HG03139 (cell line): ENCODE results near the gene COL6A3.
"Not testable (repeated sequence)": the region's sequence is repeated elsewhere in the genome, so short reads cannot be mapped to it uniquely, and the experiment has no call there.

ENCODE experiments used
- ATAC-seq: cut with Tn5 transposase; IDR thresholded peaks from one replicate; pipeline ENCODE4 v1.9.1; 2021; ENCODE audit not compliant: unreplicated experiment

COL6A3 gene

GRCh38 chr2:237321746-237322145 lies 92.2 kb downstream of the COL6A3 start:
- no peak for ATAC-seq

GRCh38 chr2:237320801-237321560 lies 93.0 kb downstream of the COL6A3 start:
- no peak for ATAC-seq

GRCh38 chr2:237319887-237320286 lies 94.1 kb downstream of the COL6A3 start:
- ATAC-seq = no peak

- no peak for ATAC-seq
Measured at GRCh38 chr2:237319086-237319820, 94.7 kb downstream of the COL6A3 start.

GRCh38 chr2:237316339-237316738 lies 97.6 kb downstream of the COL6A3 start:
- ATAC-seq = no peak

- no peak for ATAC-seq
Measured at GRCh38 chr2:237315829-237316225, 98.1 kb downstream of the COL6A3 start.

GRCh38 chr2:237315170-237315828 lies 98.7 kb downstream of the COL6A3 start:
- no peak for ATAC-seq

GRCh38 chr2:237314681-237315080 lies 99.3 kb downstream of the COL6A3 start:
- no peak for ATAC-seq

GRCh38 chr2:237314198-237314597 lies 99.8 kb downstream of the COL6A3 start:
- ATAC-seq = no peak

GRCh38 chr2:237312021-237312755 lies 101.8 kb downstream of the COL6A3 start:
- no peak for ATAC-seq

GRCh38 chr2:237310515-237311114 lies 103.3 kb downstream of the COL6A3 start:
- no peak for ATAC-seq

- no peak for ATAC-seq
Measured at GRCh38 chr2:237309416-237309815, 104.5 kb downstream of the COL6A3 start.

GRCh38 chr2:237309011-237309410 lies 105.0 kb downstream of the COL6A3 start:
- ATAC-seq = no peak

- ATAC-seq = no peak
Measured at GRCh38 chr2:237307474-237307873, 106.5 kb downstream of the COL6A3 start.

GRCh38 chr2:237306787-237307170 lies 107.2 kb downstream of the COL6A3 start:
- no peak for ATAC-seq

GRCh38 chr2:237306083-237306786 lies 107.7 kb downstream of the COL6A3 start:
- no peak for ATAC-seq

- ATAC-seq = no peak
Measured at GRCh38 chr2:237305579-237305978, 108.4 kb downstream of the COL6A3 start.

- ATAC-seq = no peak
Measured at GRCh38 chr2:237304763-237305514, 109.0 kb downstream of the COL6A3 start.

- not testable (repeated sequence) for ATAC-seq
Measured at GRCh38 chr2:237303244-237303643, 110.7 kb downstream of the COL6A3 start.
